ENCODE data around the gene KCNT1.

DNA sequence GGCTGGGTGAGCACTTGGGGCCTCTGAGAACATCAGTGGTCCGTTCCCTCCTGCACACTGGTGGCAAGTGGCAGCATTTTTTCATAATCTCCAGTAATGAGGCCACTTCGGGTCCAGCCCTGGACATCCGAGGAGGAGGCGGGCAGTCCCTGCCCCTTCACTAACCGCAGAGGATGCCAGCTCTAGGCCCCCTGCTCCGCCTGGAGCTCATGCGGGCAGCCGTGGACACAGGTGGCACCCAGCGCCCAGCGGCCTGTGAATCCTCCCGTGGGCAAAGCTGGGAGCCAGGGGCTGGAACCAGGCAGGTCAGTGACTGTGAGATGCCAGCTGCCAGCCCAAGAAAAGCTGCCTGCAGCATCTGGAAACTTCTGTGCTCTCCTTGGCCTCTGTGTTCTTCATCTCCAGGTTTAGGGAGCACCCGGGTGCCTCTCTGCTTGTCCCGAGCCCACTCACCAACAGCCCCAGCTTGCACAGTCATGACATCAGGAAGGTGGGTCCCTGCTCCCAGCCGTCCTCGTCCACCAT, 92.4 kb downstream of the KCNT1 start:
- TF ChIP-seq, protein P1, sequence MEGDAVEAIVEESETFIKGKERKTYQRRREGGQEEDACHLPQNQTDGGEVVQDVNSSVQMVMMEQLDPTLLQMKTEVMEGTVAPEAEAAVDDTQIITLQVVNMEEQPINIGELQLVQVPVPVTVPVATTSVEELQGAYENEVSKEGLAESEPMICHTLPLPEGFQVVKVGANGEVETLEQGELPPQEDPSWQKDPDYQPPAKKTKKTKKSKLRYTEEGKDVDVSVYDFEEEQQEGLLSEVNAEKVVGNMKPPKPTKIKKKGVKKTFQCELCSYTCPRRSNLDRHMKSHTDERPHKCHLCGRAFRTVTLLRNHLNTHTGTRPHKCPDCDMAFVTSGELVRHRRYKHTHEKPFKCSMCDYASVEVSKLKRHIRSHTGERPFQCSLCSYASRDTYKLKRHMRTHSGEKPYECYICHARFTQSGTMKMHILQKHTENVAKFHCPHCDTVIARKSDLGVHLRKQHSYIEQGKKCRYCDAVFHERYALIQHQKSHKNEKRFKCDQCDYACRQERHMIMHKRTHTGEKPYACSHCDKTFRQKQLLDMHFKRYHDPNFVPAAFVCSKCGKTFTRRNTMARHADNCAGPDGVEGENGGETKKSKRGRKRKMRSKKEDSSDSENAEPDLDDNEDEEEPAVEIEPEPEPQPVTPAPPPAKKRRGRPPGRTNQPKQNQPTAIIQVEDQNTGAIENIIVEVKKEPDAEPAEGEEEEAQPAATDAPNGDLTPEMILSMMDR (IDR thresholded peaks at IDR 0.05) = no peak
- no peak for TF ChIP-seq EP300 (IDR thresholded peaks at IDR 0.05)
